B cell (primary cell): Measurements from ENCODE around the gene ACTR8. TPM values are rescaled to one million over a fixed set of nuclear protein-coding genes. Genes with fewer than 3 reads are reported as not detected.

Experiments used
- ATAC-seq: fragments of 200-7000 bp; cut with Tn5 transposase; one replicate; pipeline ENCODE4 v1.10.0; 2021; ENCODE audit warnings: low read depth, mild to moderate bottlenecking, moderate number of reproducible peaks, moderate library complexity
- CTCF ChIA-PET: fragments of 350-600 bp; sonication (Branson Sonifier 250); formaldehyde crosslinking; loops from one replicate; lab custom pipeline; 2021; ENCODE audit warnings: antibody characterized with exemption, inconsistent platforms; lab: Charles Lee
- POLR2A ChIA-PET: fragments of 350-600 bp; sonication (Branson Sonifier 250); formaldehyde crosslinking; loops from one replicate; lab custom pipeline; 2021; ENCODE audit warnings: antibody characterized with exemption; lab: Charles Lee
- DNase-seq: peaks from one replicate; pipeline ENCODE4 v3.0.0; 2013
- H2AFZ ChIP-seq: 2 replicates; pipeline ENCODE4 v1.6.1; 2012; ENCODE audit warnings: mild to moderate bottlenecking, low read depth, low read length; ENCODE audit not compliant: insufficient read depth, poor library complexity, severe bottlenecking
- H3K27ac ChIP-seq, 2 donors: 1 replicate in 1 of 2; 2 replicates in 1 of 2; pipeline ENCODE4 v1.5.1; 2012 to 2013; ENCODE audit warnings: low read length in 2 of 2, mild to moderate bottlenecking in 2 of 2, moderate library complexity in 1 of 2
- H3K27me3 ChIP-seq, 4 experiments: fragments of 200-600 bp in 1 of 4; sonication (generic) in 1 of 4; replicated peaks in 1 of 4; 1 replicate in 2 of 4; 2 replicates in 2 of 4; pipeline versions ENCODE4 v1.6.1 to v1.7.0; 2013 to 2016; ENCODE audit warnings: low read length in 3 of 4, mild to moderate bottlenecking in 2 of 4, mixed read lengths in 1 of 4, moderate library complexity in 1 of 4; ENCODE audit not compliant: insufficient read depth in 4 of 4, control insufficient read depth in 3 of 4; ENCODE audit errors: control extremely low read depth in 1 of 4
- H3K36me3 ChIP-seq, 2 experiments: replicated peaks in 1 of 2; 1 replicate in 1 of 2; 2 replicates in 1 of 2; pipeline versions ENCODE4 v1.6.1 to v1.7.1; 2013; ENCODE audit warnings: low read length in 1 of 2; ENCODE audit not compliant: insufficient read depth in 2 of 2, control insufficient read depth in 1 of 2; ENCODE audit errors: control extremely low read depth in 1 of 2, extremely low read depth in 1 of 2
- H3K4me1 ChIP-seq, 2 donors: fragments of 200-600 bp in 1 of 2; sonication (generic) in 1 of 2; 1 replicate in 1 of 2; 2 replicates in 1 of 2; pipeline versions ENCODE4 v1.5.1 to v1.6.1; 2013 to 2017; ENCODE audit warnings: low read length in 2 of 2; ENCODE audit not compliant: control insufficient read depth in 2 of 2, insufficient read depth in 2 of 2
- H3K4me2 ChIP-seq: replicated peaks from 2 replicates; pipeline ENCODE3; 2012; ENCODE audit warnings: mild to moderate bottlenecking, low read depth, low read length; ENCODE audit not compliant: poor library complexity, severe bottlenecking
- H3K4me3 ChIP-seq, 5 experiments: fragments of 200-600 bp in 1 of 5; sonication (generic) in 1 of 5; 1 replicate in 3 of 5; 2 replicates in 2 of 5; pipeline versions ENCODE4 v1.5.1 to v1.7.0; 2011 to 2016; ENCODE audit warnings: low read length in 4 of 5, mild to moderate bottlenecking in 4 of 5, low read depth in 2 of 5, control low read depth in 1 of 5, moderate library complexity in 1 of 5; ENCODE audit not compliant: insufficient read depth in 1 of 5; ENCODE audit errors: control extremely low read depth in 1 of 5, extremely low read depth in 1 of 5
- H3K79me2 ChIP-seq: fragments of 200-600 bp; sonication (generic); one replicate; pipeline ENCODE4 v1.6.0; 2016; ENCODE audit warnings: low read length; ENCODE audit not compliant: control insufficient read depth, insufficient read depth
- H3K9ac ChIP-seq: fragments of 200-600 bp; sonication (generic); 2 replicates; pipeline ENCODE4 v1.6.1; 2017; ENCODE audit warnings: mild to moderate bottlenecking, low read length, moderate library complexity
- H3K9me3 ChIP-seq, 3 donors: one replicate each; pipeline versions ENCODE4 v1.6.1 to v1.7.1; 2013; ENCODE audit warnings: low read length in 2 of 3; ENCODE audit not compliant: control insufficient read depth in 2 of 3, insufficient read depth in 1 of 3; ENCODE audit errors: control extremely low read depth in 1 of 3
- H4K20me1 ChIP-seq: 2 replicates; pipeline ENCODE4 v1.6.0; 2012; ENCODE audit warnings: mild to moderate bottlenecking, low read length; ENCODE audit not compliant: insufficient read depth, control insufficient read depth, poor library complexity, severe bottlenecking
- H3K27ac Mint-ChIP-seq: one replicate; pipeline ENCODE4 v1.8.0; 2021; ENCODE audit warnings: mixed read lengths
- H3K27me3 Mint-ChIP-seq: one replicate; pipeline ENCODE4 v1.8.0; 2021; ENCODE audit warnings: mixed read lengths
- H3K4me1 Mint-ChIP-seq: one replicate; pipeline ENCODE4 v1.8.0; 2021; ENCODE audit warnings: mixed read lengths
- H3K4me3 Mint-ChIP-seq: one replicate; pipeline ENCODE4 v1.8.0; 2021; ENCODE audit warnings: mixed read lengths
- H3K9me3 Mint-ChIP-seq: one replicate; pipeline ENCODE4 v1.8.0; 2022; ENCODE audit warnings: mixed read lengths; ENCODE audit not compliant: insufficient read depth
- CTCF ChIP-seq: fragments of 200-600 bp; IDR thresholded peaks from one replicate; pipeline ENCODE4 v1.8.0; 2022; ENCODE audit warnings: antibody characterized with exemption, mild to moderate bottlenecking
- EZH2 ChIP-seq: IDR thresholded peaks from 2 replicates; pipeline ENCODE4 v1.6.1; 2012; ENCODE audit warnings: borderline replicate concordance, low read depth, mild to moderate bottlenecking, moderate library complexity, low read length; ENCODE audit not compliant: insufficient read depth, poor library complexity, severe bottlenecking
- WGBS: methylation state at CpG from one replicate; pipeline ENCODE4 v1.1.5; 2013; ENCODE audit warnings: missing lambda C conversion rate; ENCODE audit not compliant: insufficient coverage; 5-methylcytosine and 5-hydroxymethylcytosine counted together
- intact Hi-C: fragments of 100-400 bp; cut with micrococcal nuclease; formaldehyde crosslinking; loops from one replicate; pipeline ENCODE4 v1.10.0; 2022
- polyA plus RNA-seq: library from polyadenylated mRNA; depleted of rRNA; stranded (reverse); fragments of >200 nt; gene quantifications from 2 replicates; pipeline ENCODE4 v1.2.3, GENCODE V29; 2012
- total RNA-seq, 2 donors: library from RNA; stranded (reverse); fragments of 120-200 nt in 1 of 2; gene quantifications; 1 replicate in 1 of 2; 2 replicates in 1 of 2; pipeline versions ENCODE4 v1.2.3 to v1.2.4, GENCODE V29; 2013 to 2022

Gene ACTR8
- total and polyA plus RNA-seq, 2 donors (not counting 1 experiment from before 2014, with no cell fraction given): 10.8 to 42.0 TPM

GRCh38 chr3:53880396-53881345 lies 1.3 kb downstream of the ACTR8 start:
- H3K9me3 Mint-ChIP-seq: no peaks in the 10 kb centered on the region
- Histone ChIP-seq H3K79me2 (peaks cover 14% of the 10 kb centered on the region), H3K4me3 (peak overlapping the region in 4 of 5 experiments; percentile 81 to 87 (median 86)), H3K27me3 (no peaks in the 10 kb centered on the region), H3K9me3 (no peaks in the 10 kb centered on the region), H3K4me1 (peaks cover 12 to 16% of the 10 kb centered on the region in 2 donors), H3K9ac (peak overlapping the region; percentile 72), H3K36me3 (peaks cover 3 to 51% of the 10 kb centered on the region in 2 experiments), H2AFZ (peak overlapping the region; percentile 95), H4K20me1 (no peaks in the 10 kb centered on the region), H3K4me2 (peak overlapping the region; percentile 85), H3K27ac (no peak overlapping the region)
- H3K27me3 Mint-ChIP-seq: no peaks in the 10 kb centered on the region
- whole genome bisulfite sequencing: 87% methylated on average over 8 of the region's 10 CpGs
- peak overlapping the region; percentile 97 for H3K4me3 Mint-ChIP-seq
- peak overlapping the region; percentile 88 for H3K27ac Mint-ChIP-seq
- POLR2A ChIA-PET: interaction anchor here (2.1 kb wide), 1 partner anchor 11 kb away, joined by 9 read pairs; the partner anchor contains the start of gene SELENOK
- no peak for ATAC-seq
- CTCF ChIA-PET: no interaction called here
- H3K4me1 Mint-ChIP-seq: peaks cover 29% of the 10 kb centered on the region
- intact Hi-C loops: no loop called here
- TF ChIP-seq CTCF (no peak), EZH2 (no peak)
- DNase-seq: no peak
